Esophagus muscularis mucosa (tissue), 4 donors: ENCODE measurements around the gene LRRFIP2. TPM values are rescaled to one million over a fixed set of nuclear protein-coding genes. Genes with fewer than 3 reads are reported as not detected.
A peak's percentile ranks its signal among the peaks of the same experiment; 100 is the strongest.

ENCODE experiments used
- DNase-seq: peaks from one replicate; pipeline ENCODE4 v3.0.0-alpha.2; 2017; ENCODE audit errors: extremely low spot score
- H3K27ac ChIP-seq, 4 donors: fragments of 200-600 bp; sonication (generic); replicated peaks in 1 of 4; 1 replicate in 3 of 4; 2 replicates in 1 of 4; pipeline ENCODE4 v1.5.1; 2016 to 2019; ENCODE audit warnings: mild to moderate bottlenecking in 1 of 4
- H3K27me3 ChIP-seq, 4 donors: fragments of 200-600 bp; sonication (generic); one replicate each; pipeline versions ENCODE4 v1.5.1 to v1.6.0; 2016 to 2019
- H3K36me3 ChIP-seq, 4 donors: fragments of 200-600 bp; sonication (generic); one replicate each; pipeline ENCODE4 v1.5.1; 2016 to 2019
- H3K4me1 ChIP-seq, 4 donors: fragments of 200-600 bp; sonication (generic); one replicate each; pipeline ENCODE4 v1.5.1; 2016 to 2019
- H3K4me3 ChIP-seq, 4 donors: fragments of 200-600 bp; sonication (generic); 1 replicate in 2 of 4; 2 replicates in 2 of 4; pipeline ENCODE4 v1.5.1; 2016 to 2019; ENCODE audit warnings: mild to moderate bottlenecking in 4 of 4, moderate library complexity in 1 of 4
- H3K9me3 ChIP-seq, 4 donors: fragments of 200-600 bp; sonication (generic); 1 replicate in 3 of 4; 2 replicates in 1 of 4; pipeline ENCODE4 v1.5.1; 2016 to 2019
- CTCF ChIP-seq, 3 experiments: fragments of 200-600 bp in 2 of 3; fragments of 450-650 bp in 1 of 3; sonication (generic) in 2 of 3; IDR thresholded peaks; one replicate each; pipeline ENCODE4 v1.5.1; 2017 to 2019; ENCODE audit warnings: antibody characterized with exemption in 3 of 3, mild to moderate bottlenecking in 2 of 3, moderate library complexity in 1 of 3
- EP300 ChIP-seq: sonication (generic); formaldehyde crosslinking; IDR thresholded peaks from one replicate; pipeline ENCODE4 v1.6.1; 2017; ENCODE audit warnings: antibody characterized with exemption
- POLR2A ChIP-seq: fragments of 450-650 bp; IDR thresholded peaks from one replicate; pipeline ENCODE4 v1.6.1; 2017; ENCODE audit warnings: antibody characterized with exemption, moderate library complexity, mild to moderate bottlenecking, low read depth
- POLR2AphosphoS5 ChIP-seq, 2 donors: sonication (generic); formaldehyde crosslinking; IDR thresholded peaks; one replicate each; pipeline ENCODE4 v1.6.1; 2017; ENCODE audit warnings: antibody characterized with exemption in 2 of 2
- whole genome bisulfite sequencing: methylation state at CpG from one replicate; pipeline ENCODE4 v1.1.5; 2018; 5-methylcytosine and 5-hydroxymethylcytosine counted together
- intact Hi-C: fragments of 100-400 bp; cut with DNase I; formaldehyde crosslinking; loops from one replicate; pipeline ENCODE4 v1.15.1; 2023
- total RNA-seq, 4 donors: library from RNA; depleted of rRNA; stranded (reverse); fragments of >200 nt; gene quantifications; one replicate each; pipeline versions ENCODE4 v1.1.0 to v1.2.1, GENCODE V29; 2016

LRRFIP2 gene
- total RNA-seq, 4 donors from 2014 or later = 76.9 to 104 (median 93.4) TPM

GRCh38 chr3:37039161-37039846 lies 135.1 kb downstream of the LRRFIP2 start:
- 100% methylated on average over 1 of the region's 1 CpG for WGBS
- intact Hi-C loops = no loop called here
- H3K36me3 ChIP-seq = peaks cover 0 to 66% (median 42%) of the 10 kb centered on the region in 4 donors
- peaks cover 11 to 28% (median 23%) of the 10 kb centered on the region in 4 donors for H3K4me1 ChIP-seq
- no peaks in the 10 kb centered on the region for H3K9me3 ChIP-seq
- H3K27ac ChIP-seq = no peak overlapping the region
- H3K27me3 ChIP-seq = no peaks in the 10 kb centered on the region
- H3K4me3 ChIP-seq = no peak overlapping the region
- no peak for DNase-seq
- TF ChIP-seq CTCF (IDR thresholded peaks at IDR 0.05) (no peak), POLR2AphosphoS5 (IDR thresholded peaks at IDR 0.05) (no peak), POLR2A (no peak), EP300 (no peak)

- H3K27me3 ChIP-seq = no peaks in the 10 kb centered on the region
- H3K4me1 ChIP-seq = peaks cover 16 to 27% (median 20%) of the 10 kb centered on the region in 4 donors
- 95% methylated on average over 3 of the region's 3 CpGs for WGBS
- no peaks in the 10 kb centered on the region for H3K9me3 ChIP-seq
- no peak overlapping the region for H3K27ac ChIP-seq
- H3K36me3 ChIP-seq = peaks cover 0 to 79% (median 44%) of the 10 kb centered on the region in 4 donors
- intact Hi-C loops = no loop called here
- TF ChIP-seq POLR2AphosphoS5 (IDR thresholded peaks at IDR 0.05) (no peak), POLR2A (no peak), EP300 (no peak), CTCF (IDR thresholded peaks at IDR 0.05) (no peak)
- DNase-seq = no peak
- no peak overlapping the region for H3K4me3 ChIP-seq
Observed at GRCh38 chr3:37037352-37037751, 137.0 kb downstream of the LRRFIP2 start.

- intact Hi-C loops = no loop called here
Observed at GRCh38 chr3:37032961-37033360, 141.4 kb downstream of the LRRFIP2 start.

GRCh38 chr3:37031096-37031682 lies 143.2 kb downstream of the LRRFIP2 start:
- H3K27ac ChIP-seq = peak overlapping the region; percentile 38 to 61 (median 58)
- no peak for TF ChIP-seq CTCF (IDR thresholded peaks at IDR 0.05)
- TF ChIP-seq POLR2AphosphoS5 (IDR thresholded peaks at IDR 0.05) = peak in 1 of 2 donors; percentile 28
- intact Hi-C loops = no loop called here
- peaks cover under 1 to 80% (median 39%) of the 10 kb centered on the region in 4 donors for H3K36me3 ChIP-seq
- peaks cover 31 to 44% (median 33%) of the 10 kb centered on the region in 4 donors for H3K4me1 ChIP-seq
- WGBS = 80% methylated on average over 6 of the region's 7 CpGs
- no peak overlapping the region for H3K4me3 ChIP-seq
- H3K27me3 ChIP-seq = no peaks in the 10 kb centered on the region
- no peaks in the 10 kb centered on the region for H3K9me3 ChIP-seq
- no peak for DNase-seq

More at GRCh38 chr3:37032961-37033360, 141.4 kb downstream of the LRRFIP2 start:
- WGBS = 75% methylated on average over 10 of the region's 10 CpGs
- Histone ChIP-seq H3K4me1 (peaks cover 31 to 44% (median 33%) of the 10 kb centered on the region in 4 donors), H3K27ac (peak overlapping the region; percentile 16 to 43 (median 34)), H3K4me3 (no peak overlapping the region), H3K27me3 (no peaks in the 10 kb centered on the region), H3K9me3 (no peaks in the 10 kb centered on the region), H3K36me3 (peaks cover 0 to 74% (median 33%) of the 10 kb centered on the region in 4 donors)
- TF ChIP-seq POLR2AphosphoS5 (IDR thresholded peaks at IDR 0.05) (peak in 1 of 2 donors; percentile 26), POLR2A (no peak)
- DNase-seq = no peak

- Histone ChIP-seq H3K36me3 (peaks cover 6 to 81% (median 41%) of the 10 kb centered on the region in 4 donors), H3K27me3 (no peaks in the 10 kb centered on the region), H3K9me3 (no peaks in the 10 kb centered on the region), H3K4me1 (peaks cover 32 to 44% (median 33%) of the 10 kb centered on the region in 4 donors), H3K4me3 (no peak overlapping the region), H3K27ac (peak overlapping the region; percentile 38 to 61 (median 58))
- 34% methylated on average over 3 of the region's 3 CpGs for WGBS
- no peak for DNase-seq
- TF ChIP-seq EP300 (no peak), POLR2A (no peak), POLR2AphosphoS5 (IDR thresholded peaks at IDR 0.05) (no peak), CTCF (IDR thresholded peaks at IDR 0.05) (no peak)
- intact Hi-C loops = no loop called here
Observed at GRCh38 chr3:37030588-37030987, 143.8 kb downstream of the LRRFIP2 start.
